Measurements from ENCODE around the gene HIRA.

DNA sequence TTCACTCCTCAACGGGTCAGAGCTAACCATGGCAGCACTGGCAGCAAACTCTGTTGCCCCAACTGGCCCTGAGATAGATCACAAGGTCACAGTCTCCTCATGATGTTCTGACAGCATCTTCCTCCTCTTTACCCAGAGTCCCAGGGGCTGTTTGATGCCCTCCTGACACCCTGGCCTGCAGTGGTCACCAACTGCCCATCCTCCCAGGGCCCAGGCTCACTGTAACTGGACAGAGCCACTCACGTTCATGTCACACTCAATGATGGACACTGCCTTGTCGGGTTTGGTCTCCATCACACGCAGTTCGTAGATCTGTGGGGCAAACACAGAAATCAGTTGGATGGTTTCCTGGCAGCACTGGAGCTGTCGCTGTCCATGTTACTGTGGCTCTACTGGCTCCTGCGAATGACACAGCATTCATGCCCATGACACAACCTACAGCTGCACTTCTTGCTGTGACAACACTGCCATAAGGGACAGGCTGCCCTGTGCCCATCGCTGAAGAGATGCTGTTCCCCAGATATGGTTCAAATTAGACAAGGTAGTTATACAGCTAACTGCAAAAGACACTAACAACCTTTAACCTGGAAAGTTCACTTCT, 26.4 kb upstream of the HIRA start:
- no peak for TF ChIP-seq CTCF (IDR thresholded peaks at IDR 0.05 in 8 of 11, conservative IDR thresholded peaks at IDR 0.05 in 3 of 11)
- TF ChIP-seq POLR2A (IDR thresholded peaks at IDR 0.05) = no peak
